HEK293 (cell line): Measurements from ENCODE around the gene B3GNT3.
A peak's percentile ranks its signal among the peaks of the same experiment; 100 is the strongest.

Experiments
- CTCF ChIA-PET: fragments of 350-600 bp; formaldehyde crosslinking; extraction: SDS; loops from one replicate; lab custom pipeline; 2021; ENCODE audit warnings: antibody characterized with exemption; lab: Yijun Ruan, JAX
- POLR2A ChIA-PET: fragments of 300-600 bp; formaldehyde crosslinking; extraction: SDS; loops from one replicate; lab custom pipeline; 2020; ENCODE audit warnings: antibody characterized with exemption, inconsistent platforms; lab: Yijun Ruan, JAX
- H3K27ac ChIP-seq: fragments of 200-500 bp; sonication (Bioruptor generic); 2 replicates; pipeline ENCODE4 v1.5.1; 2014; ENCODE audit warnings: low read depth, low read length, control low read depth, inconsistent platforms; ENCODE audit errors: extremely low read depth
- H3K36me3 ChIP-seq, 2 experiments: fragments of 200-500 bp in 1 of 2; sonication (Bioruptor generic) in 1 of 2; 1 replicate in 1 of 2; 2 replicates in 1 of 2; pipeline ENCODE4 v1.5.1; 2014 to 2017; ENCODE audit warnings: inconsistent platforms in 2 of 2, low read length in 2 of 2; ENCODE audit not compliant: control insufficient read depth in 2 of 2, insufficient read depth in 1 of 2
- H3K4me1 ChIP-seq: fragments of 200-500 bp; sonication (Bioruptor generic); 2 replicates; pipeline ENCODE4 v1.5.1; 2014; ENCODE audit warnings: mild to moderate bottlenecking, low read length, inconsistent platforms; ENCODE audit not compliant: control insufficient read depth, insufficient read depth
- H3K4me3 ChIP-seq: 2 replicates; pipeline ENCODE4 v1.5.1; 2011; ENCODE audit warnings: low read depth, mild to moderate bottlenecking, control low read depth, low read length, moderate library complexity
- H3K9me3 ChIP-seq: fragments of 200-500 bp; sonication (Bioruptor generic); 2 replicates; pipeline ENCODE4 v1.5.1; 2014; ENCODE audit warnings: low read depth, low read length, inconsistent platforms; ENCODE audit not compliant: control insufficient read depth, insufficient read depth
- CTCF ChIP-seq: fragments of 450-650 bp; formaldehyde crosslinking; IDR thresholded peaks from 2 replicates; pipeline ENCODE4 v1.5.1; 2016; ENCODE audit warnings: missing biosample characterization, missing genetic modification characterization
- FEZF1 ChIP-seq: fragments of 450-650 bp; formaldehyde crosslinking; IDR thresholded peaks from 2 replicates; pipeline ENCODE4 v1.5.1; 2016; ENCODE audit warnings: missing biosample characterization, missing genetic modification characterization
- HOXC10 ChIP-seq: sonication (generic); formaldehyde crosslinking; IDR thresholded peaks from 2 replicates; pipeline ENCODE4 v1.8.1; 2023; ENCODE audit warnings: mild to moderate bottlenecking, missing genetic modification reagents
- IKZF3 ChIP-seq: fragments of 450-650 bp; IDR thresholded peaks from 2 replicates; pipeline ENCODE4 v1.5.0; 2018; ENCODE audit warnings: missing biosample characterization, mild to moderate bottlenecking, missing genetic modification characterization, moderate library complexity
- KLF1 ChIP-seq: fragments of 450-650 bp; formaldehyde crosslinking; IDR thresholded peaks from 2 replicates; pipeline ENCODE4 v1.5.1; 2016; ENCODE audit warnings: missing biosample characterization, missing genetic modification characterization
- MYNN ChIP-seq: fragments of 450-650 bp; formaldehyde crosslinking; IDR thresholded peaks from 2 replicates; pipeline ENCODE4 v1.5.1; 2016; ENCODE audit warnings: missing biosample characterization, missing genetic modification characterization, borderline replicate concordance
- SCRT2 ChIP-seq: fragments of 450-650 bp; formaldehyde crosslinking; IDR thresholded peaks from 2 replicates; pipeline ENCODE4 v1.5.1; 2016; ENCODE audit warnings: missing biosample characterization, missing genetic modification characterization
- ZBTB1 ChIP-seq: fragments of 450-650 bp; formaldehyde crosslinking; IDR thresholded peaks from 2 replicates; pipeline ENCODE4 v1.5.1; 2016; ENCODE audit warnings: missing biosample characterization, missing genetic modification characterization
- ZBTB20 ChIP-seq: fragments of 450-650 bp; formaldehyde crosslinking; IDR thresholded peaks from 2 replicates; pipeline ENCODE4 v1.5.1; 2016; ENCODE audit warnings: missing biosample characterization, missing genetic modification characterization
- ZBTB8A ChIP-seq: fragments of 450-650 bp; formaldehyde crosslinking; IDR thresholded peaks from 2 replicates; pipeline ENCODE4 v1.5.1; 2016; ENCODE audit warnings: missing biosample characterization, missing genetic modification characterization
- ZEB2 ChIP-seq: fragments of 450-650 bp; formaldehyde crosslinking; IDR thresholded peaks from 2 replicates; pipeline ENCODE4 v1.5.1; 2016; ENCODE audit warnings: missing biosample characterization, missing genetic modification characterization
- ZFP41 ChIP-seq: fragments of 450-650 bp; formaldehyde crosslinking; IDR thresholded peaks from 2 replicates; pipeline ENCODE4 v1.5.1; 2016; ENCODE audit warnings: missing biosample characterization, missing genetic modification characterization, borderline replicate concordance
- ZNF23 ChIP-seq: fragments of 450-650 bp; formaldehyde crosslinking; IDR thresholded peaks from 2 replicates; pipeline ENCODE4 v1.5.1; 2016; ENCODE audit warnings: missing biosample characterization, missing genetic modification characterization, borderline replicate concordance
- ZNF354C ChIP-seq: fragments of 450-650 bp; formaldehyde crosslinking; IDR thresholded peaks from 2 replicates; pipeline ENCODE4 v1.5.1; 2016; ENCODE audit warnings: missing biosample characterization, missing genetic modification characterization, low read depth, borderline replicate concordance
- ZNF37A ChIP-seq: fragments of 450-650 bp; IDR thresholded peaks from 2 replicates; pipeline ENCODE4 v1.5.1; 2018; ENCODE audit warnings: missing biosample characterization, missing genetic modification characterization
- ZNF394 ChIP-seq: fragments of 450-650 bp; formaldehyde crosslinking; IDR thresholded peaks from 2 replicates; pipeline ENCODE4 v1.5.1; 2016; ENCODE audit warnings: missing biosample characterization, missing genetic modification characterization, mild to moderate bottlenecking, moderate library complexity, borderline replicate concordance
- ZNF558 ChIP-seq: fragments of 450-650 bp; formaldehyde crosslinking; IDR thresholded peaks from 2 replicates; pipeline ENCODE4 v1.5.1; 2016; ENCODE audit warnings: missing biosample characterization, missing genetic modification characterization
- ZNF626 ChIP-seq: fragments of 450-650 bp; sonication (Bioruptor Pico); formaldehyde crosslinking; IDR thresholded peaks from 2 replicates; pipeline ENCODE4 v1.5.1; 2018; ENCODE audit warnings: missing biosample characterization, missing genetic modification characterization, inconsistent platforms
- ZNF645 ChIP-seq: fragments of 450-650 bp; formaldehyde crosslinking; IDR thresholded peaks from 2 replicates; pipeline ENCODE4; 2016; ENCODE audit warnings: missing biosample characterization, missing genetic modification characterization
- ZNF707 ChIP-seq: fragments of 450-650 bp; formaldehyde crosslinking; IDR thresholded peaks from 2 replicates; pipeline ENCODE4 v1.5.1; 2016; ENCODE audit warnings: missing biosample characterization, missing genetic modification characterization
- ZNF76 ChIP-seq: fragments of 450-650 bp; formaldehyde crosslinking; IDR thresholded peaks from 2 replicates; pipeline ENCODE4; 2016; ENCODE audit warnings: low read depth, missing biosample characterization, missing genetic modification characterization, borderline replicate concordance
- ZNF777 ChIP-seq: fragments of 450-650 bp; formaldehyde crosslinking; IDR thresholded peaks from 2 replicates; pipeline ENCODE4 v1.5.1; 2017; ENCODE audit warnings: missing biosample characterization, missing genetic modification characterization, borderline replicate concordance
- ZSCAN16 ChIP-seq: fragments of 450-650 bp; formaldehyde crosslinking; IDR thresholded peaks from 2 replicates; pipeline ENCODE4 v1.5.1; 2016; ENCODE audit warnings: missing biosample characterization, missing genetic modification characterization
- ZSCAN18 ChIP-seq: fragments of 450-650 bp; formaldehyde crosslinking; IDR thresholded peaks from 2 replicates; pipeline ENCODE4 v1.5.1; 2016; ENCODE audit warnings: missing biosample characterization, missing genetic modification characterization
- TF ChIP-seq, protein P1 (sequence below): fragments of 450-650 bp; formaldehyde crosslinking; IDR thresholded peaks from 2 replicates; pipeline ENCODE4 v1.5.1; 2016; ENCODE audit warnings: missing biosample characterization, missing genetic modification characterization, low read depth
- TF ChIP-seq, protein P2 (sequence below): fragments of 450-650 bp; formaldehyde crosslinking; IDR thresholded peaks from 2 replicates; pipeline ENCODE4 v1.5.1; 2016; ENCODE audit warnings: missing biosample characterization, missing genetic modification characterization

Gene B3GNT3

GRCh38 chr19:17830567-17831418 is 35.9 kb downstream of the B3GNT3 start (continued):
- TF ChIP-seq ZNF76 (peak; percentile 76; the same call in 1 of the 2 replicates), ZBTB20 (tag by site-specific recombination) (0 out of 2 replicates have a peak, but pooled peaks have one; percentile 40), FEZF1 (tag by site-specific recombination) (no peak), ZNF626 (no peak), CTCF (no peak), ZNF707 (tag by site-specific recombination) (no peak), ZNF777 (tag by site-specific recombination) (no peak), ZNF354C (tag by site-specific recombination) (no peak), ZSCAN18 (tag by site-specific recombination) (no peak), ZNF23 (tag by site-specific recombination) (no peak), ZBTB8A (tag by site-specific recombination) (no peak), KLF1 (tag by site-specific recombination) (no peak), IKZF3 (tag by site-specific recombination) (peak; percentile 82)
- TF ChIP-seq, protein P1, sequence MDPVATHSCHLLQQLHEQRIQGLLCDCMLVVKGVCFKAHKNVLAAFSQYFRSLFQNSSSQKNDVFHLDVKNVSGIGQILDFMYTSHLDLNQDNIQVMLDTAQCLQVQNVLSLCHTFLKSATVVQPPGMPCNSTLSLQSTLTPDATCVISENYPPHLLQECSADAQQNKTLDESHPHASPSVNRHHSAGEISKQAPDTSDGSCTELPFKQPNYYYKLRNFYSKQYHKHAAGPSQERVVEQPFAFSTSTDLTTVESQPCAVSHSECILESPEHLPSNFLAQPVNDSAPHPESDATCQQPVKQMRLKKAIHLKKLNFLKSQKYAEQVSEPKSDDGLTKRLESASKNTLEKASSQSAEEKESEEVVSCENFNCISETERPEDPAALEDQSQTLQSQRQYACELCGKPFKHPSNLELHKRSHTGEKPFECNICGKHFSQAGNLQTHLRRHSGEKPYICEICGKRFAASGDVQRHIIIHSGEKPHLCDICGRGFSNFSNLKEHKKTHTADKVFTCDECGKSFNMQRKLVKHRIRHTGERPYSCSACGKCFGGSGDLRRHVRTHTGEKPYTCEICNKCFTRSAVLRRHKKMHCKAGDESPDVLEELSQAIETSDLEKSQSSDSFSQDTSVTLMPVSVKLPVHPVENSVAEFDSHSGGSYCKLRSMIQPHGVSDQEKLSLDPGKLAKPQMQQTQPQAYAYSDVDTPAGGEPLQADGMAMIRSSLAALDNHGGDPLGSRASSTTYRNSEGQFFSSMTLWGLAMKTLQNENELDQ (tag by site-specific recombination): no peak
- TF ChIP-seq, protein P2, sequence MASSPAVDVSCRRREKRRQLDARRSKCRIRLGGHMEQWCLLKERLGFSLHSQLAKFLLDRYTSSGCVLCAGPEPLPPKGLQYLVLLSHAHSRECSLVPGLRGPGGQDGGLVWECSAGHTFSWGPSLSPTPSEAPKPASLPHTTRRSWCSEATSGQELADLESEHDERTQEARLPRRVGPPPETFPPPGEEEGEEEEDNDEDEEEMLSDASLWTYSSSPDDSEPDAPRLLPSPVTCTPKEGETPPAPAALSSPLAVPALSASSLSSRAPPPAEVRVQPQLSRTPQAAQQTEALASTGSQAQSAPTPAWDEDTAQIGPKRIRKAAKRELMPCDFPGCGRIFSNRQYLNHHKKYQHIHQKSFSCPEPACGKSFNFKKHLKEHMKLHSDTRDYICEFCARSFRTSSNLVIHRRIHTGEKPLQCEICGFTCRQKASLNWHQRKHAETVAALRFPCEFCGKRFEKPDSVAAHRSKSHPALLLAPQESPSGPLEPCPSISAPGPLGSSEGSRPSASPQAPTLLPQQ: no peak

DNA sequence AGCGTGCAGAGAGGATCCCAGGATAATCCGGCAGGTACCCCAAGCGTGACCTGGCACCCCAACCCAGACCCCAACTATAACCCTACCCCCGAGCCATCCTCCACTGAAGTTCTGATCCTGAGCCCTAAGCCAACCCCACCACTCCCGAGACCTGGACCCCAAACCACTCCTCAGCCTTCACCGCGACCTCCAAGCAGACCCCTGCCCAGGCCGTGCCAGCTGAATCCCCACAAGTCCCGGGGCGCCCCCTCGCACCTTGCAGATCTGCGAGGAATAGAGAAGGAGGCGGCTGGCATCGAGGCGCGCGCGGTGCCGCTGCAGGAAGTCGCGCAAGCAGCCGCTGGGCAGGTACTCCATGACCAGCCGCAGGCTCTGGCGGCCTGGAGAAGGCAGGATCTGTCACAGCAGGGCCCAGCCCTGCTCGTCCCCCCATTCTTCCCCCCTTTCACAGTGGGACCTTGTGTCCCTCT is 36.5 kb downstream of the B3GNT3 start:
- Histone ChIP-seq H3K4me3 (peak overlapping the region; percentile 26; the same call in 1 of the 2 replicates), H3K36me3 (no peaks in the 10 kb centered on the region), H3K27ac (no peak overlapping the region), H3K9me3 (no peaks in the 10 kb centered on the region), H3K4me1 (no peaks in the 10 kb centered on the region)
- ChIA-PET CTCF (interaction anchor here (0.8 to 1.2 kb wide), 3 partner anchors 11 to 48 kb away, joined by 3 to 5 read pairs (median 4); partner anchors contain the start of gene RPL18A), POLR2A (interaction anchor here (0.7 to 1.6 kb wide), 6 partner anchors 28 to 412 kb away, joined by 3 to 13 read pairs (median 4); partner anchors contain the start of genes CCDC124, MAP1S and RPL18A)
- TF ChIP-seq ZNF37A (tag by site-specific recombination): no peak
- TF ChIP-seq SCRT2 (tag by site-specific recombination): no peak
- no peak for TF ChIP-seq ZBTB1 (tag by site-specific recombination)
- TF ChIP-seq HOXC10: no peak
- no peak for TF ChIP-seq ZNF394 (tag by site-specific recombination)
- TF ChIP-seq ZFP41: no peak
- TF ChIP-seq ZEB2 (tag by site-specific recombination): no peak
- TF ChIP-seq ZSCAN16 (tag by site-specific recombination): no peak
- TF ChIP-seq ZNF558 (tag by site-specific recombination): no peak
- TF ChIP-seq CTCF: no peak
- TF ChIP-seq MYNN (tag by site-specific recombination): no peak
- no peak for TF ChIP-seq ZNF645 (tag by site-specific recombination)
